Neural cell (in vitro differentiated cells): ENCODE measurements around the gene MAGI2. TPM values are rescaled to one million over a fixed set of nuclear protein-coding genes. Genes with fewer than 3 reads are reported as not detected.

Source experiments
- H2AFZ ChIP-seq: fragments of 200-600, 300-800 bp; sonication (generic), shearing (Covaris generic); 2 replicates; pipeline ENCODE4 v1.6.0; 2014; ENCODE audit warnings: low read depth, mild to moderate bottlenecking, antibody characterized with exemption, low read length, moderate library complexity
- H3F3A ChIP-seq: fragments of 200-600 bp; shearing (Covaris generic); 2 replicates; pipeline ENCODE4 v1.6.1; 2016; ENCODE audit warnings: mild to moderate bottlenecking, moderate library complexity, mixed read lengths, antibody characterized with exemption, low read length; ENCODE audit not compliant: insufficient read depth, poor library complexity, severe bottlenecking
- H3K27ac ChIP-seq: fragments of 200-600, 300-800 bp; sonication (generic), shearing (Covaris generic); 2 replicates; pipeline ENCODE4 v1.5.1; 2014; ENCODE audit warnings: mild to moderate bottlenecking, low read length, moderate library complexity
- H3K27me3 ChIP-seq: fragments of 300-800, 200-600 bp; sonication (generic), shearing (Covaris generic); 2 replicates; pipeline ENCODE4 v1.6.0; 2014; ENCODE audit warnings: mild to moderate bottlenecking, low read depth, low read length, moderate library complexity; ENCODE audit not compliant: insufficient read depth
- H3K36me3 ChIP-seq: fragments of 300-800, 200-600 bp; sonication (generic), shearing (Covaris generic); 2 replicates; pipeline ENCODE4 v1.5.1; 2014; ENCODE audit warnings: mild to moderate bottlenecking, antibody characterized with exemption, low read length, moderate library complexity; ENCODE audit not compliant: insufficient read depth
- H3K4me2 ChIP-seq: fragments of 300-800, 200-600 bp; sonication (generic), shearing (Covaris generic); 2 replicates; pipeline ENCODE4 v1.6.0; 2014; ENCODE audit warnings: mild to moderate bottlenecking, low read length
- H3K4me3 ChIP-seq: fragments of 300-800, 200-600 bp; sonication (generic), shearing (Covaris generic); 2 replicates; pipeline ENCODE4 v1.5.1; 2014; ENCODE audit warnings: mild to moderate bottlenecking, low read length, moderate library complexity
- H3K79me2 ChIP-seq: fragments of 200-600 bp; shearing (Covaris generic); replicated peaks from 2 replicates; pipeline ENCODE4 v1.6.0; 2014; ENCODE audit warnings: mild to moderate bottlenecking, low read length, moderate library complexity; ENCODE audit not compliant: insufficient read depth
- H3K9ac ChIP-seq: fragments of 300-800, 200-600 bp; sonication (generic), shearing (Covaris generic); 2 replicates; pipeline ENCODE4 v1.6.1; 2016; ENCODE audit warnings: mild to moderate bottlenecking, low read length, mixed read lengths
- H3K9me2 ChIP-seq: fragments of 200-600 bp; shearing (Covaris generic); 2 replicates; pipeline ENCODE4 v1.6.1; 2016; ENCODE audit warnings: mild to moderate bottlenecking, low read length, mixed read lengths; ENCODE audit not compliant: insufficient read depth
- H3K9me3 ChIP-seq: fragments of 200-600, 300-800 bp; sonication (generic), shearing (Covaris generic); 2 replicates; pipeline ENCODE4 v1.6.1; 2016; ENCODE audit warnings: mild to moderate bottlenecking, mixed run types, low read length, moderate library complexity, mixed read lengths
- H4K20me1 ChIP-seq: fragments of 200-600 bp; shearing (Covaris generic); 2 replicates; pipeline ENCODE4 v1.6.1; 2016; ENCODE audit warnings: mild to moderate bottlenecking, mixed run types; ENCODE audit not compliant: insufficient read depth
- CTCF ChIP-seq: fragments of 450-650 bp; IDR thresholded peaks from 2 replicates; pipeline ENCODE4 v1.5.1; 2014; ENCODE audit warnings: antibody characterized with exemption, mild to moderate bottlenecking, moderate library complexity; ENCODE audit not compliant: poor library complexity, severe bottlenecking
- EP300 ChIP-seq: fragments of 450-650 bp; conservative IDR thresholded peaks from 2 replicates; pipeline ENCODE4 v1.6.1; 2014; ENCODE audit warnings: antibody characterized with exemption, mild to moderate bottlenecking, moderate library complexity; ENCODE audit not compliant: poor library complexity, severe bottlenecking
- EZH2 ChIP-seq: fragments of 200-600, 300-800 bp; shearing (Covaris generic), sonication (generic); IDR thresholded peaks from 2 replicates; pipeline ENCODE4 v1.6.1; 2014; ENCODE audit warnings: antibody characterized with exemption, low read length, borderline replicate concordance, mild to moderate bottlenecking; ENCODE audit not compliant: insufficient read depth, poor library complexity, severe bottlenecking
- MXI1 ChIP-seq: fragments of 450-650 bp; conservative IDR thresholded peaks from 2 replicates; pipeline ENCODE4 v1.6.1; 2014; ENCODE audit warnings: antibody characterized with exemption, mild to moderate bottlenecking; ENCODE audit not compliant: poor library complexity, severe bottlenecking
- POLR2AphosphoS5 ChIP-seq: IDR thresholded peaks from 2 replicates; pipeline ENCODE4 v1.6.1; 2012
- RAD21 ChIP-seq: fragments of 450-650 bp; conservative IDR thresholded peaks from 2 replicates; pipeline ENCODE4 v1.6.1; 2014; ENCODE audit warnings: antibody characterized with exemption, mild to moderate bottlenecking, moderate library complexity
- SMC3 ChIP-seq: fragments of 450-650 bp; conservative IDR thresholded peaks from 2 replicates; pipeline ENCODE4 v1.6.1; 2014; ENCODE audit warnings: antibody characterized with exemption, mild to moderate bottlenecking, moderate library complexity; ENCODE audit not compliant: poor library complexity
- TAF1 ChIP-seq: IDR thresholded peaks from 2 replicates; pipeline ENCODE4 v1.6.1; 2012; ENCODE audit warnings: low read depth
- polyA plus RNA-seq: library from polyadenylated mRNA; depleted of rRNA; stranded (reverse); fragments of >200 nt; gene quantifications from 2 replicates; pipeline ENCODE4 v1.2.3, GENCODE V29; 2014
- TF ChIP-seq, protein P1 (sequence below): IDR thresholded peaks from 2 replicates; pipeline ENCODE4 v1.6.1; 2012; ENCODE audit warnings: borderline replicate concordance

The MAGI2 gene
- polyA plus RNA-seq, 1 donor from 2014 or later: 19.3 TPM

- Histone ChIP-seq H3K79me2 (no peaks in the 10 kb centered on the region), H3K27me3 (no peaks in the 10 kb centered on the region), H4K20me1 (no peaks in the 10 kb centered on the region), H3K36me3 (peaks cover 4% of the 10 kb centered on the region), H3F3A (no peaks in the 10 kb centered on the region), H3K27ac (no peak overlapping the region), H3K4me2 (no peak overlapping the region), H3K4me3 (no peak overlapping the region), H3K9me3 (no peaks in the 10 kb centered on the region), H3K9me2 (no peaks in the 10 kb centered on the region), H3K9ac (no peak overlapping the region), H2AFZ (no peak overlapping the region)
- TF ChIP-seq EZH2 (no peak), POLR2AphosphoS5 (no peak), MXI1 (no peak), CTCF (no peak), SMC3 (no peak), EP300 (no peak), RAD21 (no peak)
- TF ChIP-seq, protein P1, sequence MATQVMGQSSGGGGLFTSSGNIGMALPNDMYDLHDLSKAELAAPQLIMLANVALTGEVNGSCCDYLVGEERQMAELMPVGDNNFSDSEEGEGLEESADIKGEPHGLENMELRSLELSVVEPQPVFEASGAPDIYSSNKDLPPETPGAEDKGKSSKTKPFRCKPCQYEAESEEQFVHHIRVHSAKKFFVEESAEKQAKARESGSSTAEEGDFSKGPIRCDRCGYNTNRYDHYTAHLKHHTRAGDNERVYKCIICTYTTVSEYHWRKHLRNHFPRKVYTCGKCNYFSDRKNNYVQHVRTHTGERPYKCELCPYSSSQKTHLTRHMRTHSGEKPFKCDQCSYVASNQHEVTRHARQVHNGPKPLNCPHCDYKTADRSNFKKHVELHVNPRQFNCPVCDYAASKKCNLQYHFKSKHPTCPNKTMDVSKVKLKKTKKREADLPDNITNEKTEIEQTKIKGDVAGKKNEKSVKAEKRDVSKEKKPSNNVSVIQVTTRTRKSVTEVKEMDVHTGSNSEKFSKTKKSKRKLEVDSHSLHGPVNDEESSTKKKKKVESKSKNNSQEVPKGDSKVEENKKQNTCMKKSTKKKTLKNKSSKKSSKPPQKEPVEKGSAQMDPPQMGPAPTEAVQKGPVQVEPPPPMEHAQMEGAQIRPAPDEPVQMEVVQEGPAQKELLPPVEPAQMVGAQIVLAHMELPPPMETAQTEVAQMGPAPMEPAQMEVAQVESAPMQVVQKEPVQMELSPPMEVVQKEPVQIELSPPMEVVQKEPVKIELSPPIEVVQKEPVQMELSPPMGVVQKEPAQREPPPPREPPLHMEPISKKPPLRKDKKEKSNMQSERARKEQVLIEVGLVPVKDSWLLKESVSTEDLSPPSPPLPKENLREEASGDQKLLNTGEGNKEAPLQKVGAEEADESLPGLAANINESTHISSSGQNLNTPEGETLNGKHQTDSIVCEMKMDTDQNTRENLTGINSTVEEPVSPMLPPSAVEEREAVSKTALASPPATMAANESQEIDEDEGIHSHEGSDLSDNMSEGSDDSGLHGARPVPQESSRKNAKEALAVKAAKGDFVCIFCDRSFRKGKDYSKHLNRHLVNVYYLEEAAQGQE: no peak
These were observed 1371.6 kb downstream of the MAGI2 start for GRCh38 chr7:78081888-78082287.

DNA sequence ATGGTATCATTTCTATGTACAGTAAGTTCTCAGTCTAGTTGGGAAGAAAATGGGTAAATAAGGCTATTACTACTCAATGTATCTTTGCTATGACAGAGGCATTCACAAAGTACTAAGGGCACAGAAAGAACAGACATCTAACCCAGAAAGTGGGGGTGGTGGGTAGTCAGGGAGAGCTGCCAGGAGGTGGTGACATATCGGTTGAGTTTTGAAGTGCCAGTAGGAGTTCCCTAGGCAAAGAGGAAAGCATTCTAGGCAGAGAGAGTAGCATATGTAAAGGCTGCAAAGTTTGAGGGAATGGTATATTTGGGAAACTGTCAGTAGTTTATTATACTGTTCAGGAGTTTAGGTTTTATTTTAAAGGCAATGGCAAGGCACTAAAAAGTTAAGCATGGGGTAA is 1372.1 kb downstream of the MAGI2 start:
- Histone ChIP-seq H4K20me1 (no peaks in the 10 kb centered on the region), H3K9me2 (no peaks in the 10 kb centered on the region), H3K36me3 (peaks cover 4% of the 10 kb centered on the region), H3K9me3 (no peaks in the 10 kb centered on the region), H3K79me2 (no peaks in the 10 kb centered on the region), H3K4me2 (no peak overlapping the region), H3K4me3 (no peak overlapping the region), H3K9ac (no peak overlapping the region), H2AFZ (no peak overlapping the region), H3K27me3 (no peaks in the 10 kb centered on the region), H3F3A (no peaks in the 10 kb centered on the region), H3K27ac (no peak overlapping the region)
- TF ChIP-seq MXI1 (no peak), EP300 (no peak), RAD21 (no peak), POLR2AphosphoS5 (no peak), SMC3 (no peak), EZH2 (no peak), CTCF (no peak), TAF1 (no peak)
- TF ChIP-seq, protein P1: no peak
